K562 (cell line): Measurements from ENCODE around the gene NEDD4L. TPM values are rescaled to one million over a fixed set of nuclear protein-coding genes. Genes with fewer than 3 reads are reported as not detected.

Source experiments
- ARID3A ChIP-seq: IDR thresholded peaks from 2 replicates; pipeline ENCODE4 v1.6.1; 2012; ENCODE audit warnings: low read depth, low read length, improper control_type of control experiment, borderline replicate concordance
- CCAR2 ChIP-seq: fragments of 200-400 bp; formaldehyde crosslinking; IDR thresholded peaks from 2 replicates; pipeline ENCODE4 v1.6.1; 2017; ENCODE audit warnings: mild to moderate bottlenecking, low read depth, low read length
- CHD1 ChIP-seq: fragments of 200-600 bp; sonication (generic); IDR thresholded peaks from one replicate; pipeline ENCODE4 v1.6.1; 2012; ENCODE audit warnings: mild to moderate bottlenecking, moderate library complexity, low read length, inconsistent platforms
- HINFP ChIP-seq: fragments of 450-650 bp; conservative IDR thresholded peaks from 2 replicates; pipeline ENCODE4 v1.6.1; 2016; ENCODE audit warnings: missing genetic modification characterization, low read depth, mild to moderate bottlenecking, control low read depth, missing compliant biosample characterization
- HMG20A ChIP-seq: fragments of 450-650 bp; formaldehyde crosslinking; conservative IDR thresholded peaks from 2 replicates; pipeline ENCODE4 v1.4.0; 2020; ENCODE audit warnings: mild to moderate bottlenecking, mixed read lengths
- HSF4 ChIP-seq: fragments of 250-450 bp; sonication (Bioruptor Pico); IDR thresholded peaks from 2 replicates; pipeline ENCODE4 v2.1.2; 2022; ENCODE audit warnings: mild to moderate bottlenecking, moderate library complexity, borderline replicate concordance
- JUN ChIP-seq, 2 experiments: sonication (generic) in 1 of 2; formaldehyde crosslinking in 1 of 2; IDR thresholded peaks; 2 replicates each; pipeline versions ENCODE4 v1.6.1 to v1.8.0; 2012 to 2022; ENCODE audit warnings: borderline replicate concordance in 2 of 2, mild to moderate bottlenecking in 2 of 2, improper control_type of control experiment in 1 of 2, low read depth in 1 of 2, low read length in 1 of 2, missing genetic modification reagents in 1 of 2
- MIER1 ChIP-seq: fragments of 450-650 bp; IDR thresholded peaks from 2 replicates; pipeline ENCODE4 v1.6.1; 2016; ENCODE audit warnings: antibody characterized with exemption, mild to moderate bottlenecking, low read depth
- NFE2L1 ChIP-seq: fragments of 450-650 bp; IDR thresholded peaks from 2 replicates; pipeline ENCODE4 v1.6.1; 2016; ENCODE audit warnings: missing genetic modification characterization, low read depth, mild to moderate bottlenecking, missing compliant biosample characterization, moderate library complexity, borderline replicate concordance
- POLR2AphosphoS5 ChIP-seq: IDR thresholded peaks from 2 replicates; pipeline ENCODE4 v1.6.1; 2011; ENCODE audit warnings: mild to moderate bottlenecking, low read depth, low read length, moderate library complexity; ENCODE audit not compliant: control insufficient read depth, insufficient read depth
- PTBP1 ChIP-seq: fragments of 200-400 bp; formaldehyde crosslinking; IDR thresholded peaks from 2 replicates; pipeline ENCODE4 v1.6.1; 2017; ENCODE audit warnings: low read depth, low read length
- RBFOX2 ChIP-seq: fragments of 200-400 bp; formaldehyde crosslinking; IDR thresholded peaks from 2 replicates; pipeline ENCODE4 v1.6.1; 2017; ENCODE audit warnings: low read depth, mild to moderate bottlenecking, low read length, moderate library complexity
- SPI1 ChIP-seq: IDR thresholded peaks from 2 replicates; pipeline ENCODE4 v1.6.1; 2011; ENCODE audit warnings: low read depth, low read length, control low read depth, borderline replicate concordance
- THRAP3 ChIP-seq: fragments of 450-650 bp; IDR thresholded peaks from 2 replicates; pipeline ENCODE4 v1.6.1; 2016; ENCODE audit warnings: mild to moderate bottlenecking, inconsistent platforms, borderline replicate concordance
- ZBTB12 ChIP-seq: fragments of 250-450 bp; sonication (Bioruptor Pico); IDR thresholded peaks from 2 replicates; pipeline ENCODE4 v1.4.0; 2020
- ZC3H11A ChIP-seq: IDR thresholded peaks from 2 replicates; pipeline ENCODE4 v1.6.1; 2012; ENCODE audit warnings: low read depth, low read length, improper control_type of control experiment
- ZNF316 ChIP-seq: fragments of 450-650 bp; IDR thresholded peaks from 2 replicates; pipeline ENCODE4 v1.6.1; 2016
- ZNF384 ChIP-seq: IDR thresholded peaks from 2 replicates; pipeline ENCODE4 v1.6.1; 2012; ENCODE audit warnings: low read depth, low read length, improper control_type of control experiment
- ZNF518B ChIP-seq: fragments of 250-450 bp; sonication (Bioruptor Pico); IDR thresholded peaks from 2 replicates; pipeline ENCODE4 v1.5.0; 2021; ENCODE audit warnings: mild to moderate bottlenecking, moderate library complexity
- ZNF75A ChIP-seq: fragments of 450-650 bp; formaldehyde crosslinking; IDR thresholded peaks from 2 replicates; pipeline ENCODE4 v1.4.0; 2020; ENCODE audit warnings: mild to moderate bottlenecking
- polyA plus RNA-seq, 8 experiments: library from polyadenylated mRNA; depleted of rRNA in 4 of 8; stranded (reverse) in 5 of 8; unstranded in 3 of 8; fragments of >200 nt; fragmentation: Nextera tagmentation in 2 of 8; fragmentation: Illumina TruSeq in 1 of 8; extraction: Ambion mirVana in 2 of 8; extraction: Trizol in 1 of 8; gene quantifications; 2 replicates each; pipeline versions ENCODE4 v1.2.1 to v1.2.3, GENCODE V29; 2011 to 2014; ENCODE audit warnings: inconsistent platforms in 1 of 8, missing spikeins in 1 of 8
- total RNA-seq, 7 experiments: library from RNA; depleted of rRNA in 6 of 7; stranded (reverse); fragments of >200 nt in 6 of 7; fragmentation: Illumina TruSeq in 2 of 7; extraction: Trizol in 2 of 7; gene quantifications; 2 replicates each; pipeline versions ENCODE4 v1.2.1 to v1.2.3, GENCODE V29; 2011 to 2021; ENCODE audit warnings: low replicate concordance in 1 of 7

Gene NEDD4L
- total and polyA plus RNA-seq, 9 of the 15 experiments (the other 6 are each of a cell fraction or from before 2014, with no cell fraction given) = 8.1 to 33.4 (median 19.9) TPM

GRCh38 chr18:58087928-58088690, 44.1 kb downstream of the NEDD4L start (continued):
- TF ChIP-seq CHD1 (no peak), NFE2L1 (tag) (no peak), SPI1 (no peak), ZNF518B (CRISPR knock-in tag) (no peak), ZNF75A (CRISPR knock-in tag) (no peak), THRAP3 (no peak), RBFOX2 (no peak), HINFP (tag) (no peak), JUN (IDR thresholded peaks at IDR 0.05; ENCODE audit: borderline replicate concordance, low read depth, low read length) (peak; percentile 28; the same call in 1 of the 2 replicates), JUN (CRISPR knock-in tag; IDR thresholded peaks at IDR 0.05; ENCODE audit: borderline replicate concordance) (no peak), PTBP1 (no peak), ZNF316 (peak; percentile 97), HSF4 (CRISPR knock-in tag) (no peak), POLR2AphosphoS5 (no peak), ARID3A (peak; percentile 77; the same call in 1 of the 2 replicates), ZC3H11A (no peak), ZBTB12 (CRISPR knock-in tag) (no peak), CCAR2 (no peak), MIER1 (no peak), ZNF384 (no peak), HMG20A (no peak)
